Measurements from ENCODE around the gene ATP8A1.
"Not testable (repeated sequence)": the region's sequence is repeated elsewhere in the genome, so short reads cannot be mapped to it uniquely, and the experiment has no call there.

ATP8A1 gene

DNA sequence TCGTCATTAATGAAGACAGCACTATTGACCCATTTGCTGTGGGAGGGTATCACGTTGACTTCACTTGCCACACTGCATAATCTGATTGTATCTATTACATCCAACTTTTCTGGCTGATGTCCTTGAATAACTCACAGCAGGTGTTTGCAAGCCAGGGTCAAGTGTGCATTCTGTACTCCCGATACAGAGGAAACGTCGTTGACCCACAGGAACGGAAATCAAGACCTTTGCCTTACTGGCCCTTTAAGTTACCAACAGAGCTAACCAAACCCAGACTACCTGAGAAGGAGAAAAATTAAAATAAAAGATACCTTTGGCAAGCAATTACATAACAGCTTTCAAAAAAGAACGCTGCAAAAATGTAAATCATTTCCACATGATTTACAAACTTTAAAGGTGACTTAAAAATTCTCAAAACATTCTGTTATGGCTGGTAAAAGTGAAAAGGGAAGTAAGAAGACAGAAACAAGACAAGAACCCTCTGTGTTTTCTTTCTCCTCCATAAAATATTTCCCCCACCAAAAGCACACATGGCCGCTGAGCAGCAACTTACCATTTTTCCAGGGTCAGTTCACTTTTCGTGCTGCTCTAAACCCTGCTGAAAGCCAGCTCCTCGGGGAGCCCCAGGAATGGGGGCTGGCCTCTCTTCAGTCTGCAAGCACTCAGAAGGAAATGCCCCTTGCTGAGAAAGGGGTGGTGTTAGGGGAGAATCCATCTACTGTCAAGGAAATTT lies 266.1 kb downstream of the ATP8A1 start:
- Histone ChIP-seq H3K9me3 (ENCODE audit: low read length) (no peaks in the 10 kb centered on the region), H3K27me3 (ENCODE audit: insufficient read depth, low read length) (peaks cover 34% of the 10 kb centered on the region), H3K36me3 (ENCODE audit: insufficient read depth, low read length) (no peaks in the 10 kb centered on the region), H2AFZ (ENCODE audit: low read depth, low read length) (no peak overlapping the region), H3K4me3 (ENCODE audit: low read length) (no peak overlapping the region), H3K4me1 (ENCODE audit: insufficient read depth, low read length) (peaks cover 4% of the 10 kb centered on the region)

DNA sequence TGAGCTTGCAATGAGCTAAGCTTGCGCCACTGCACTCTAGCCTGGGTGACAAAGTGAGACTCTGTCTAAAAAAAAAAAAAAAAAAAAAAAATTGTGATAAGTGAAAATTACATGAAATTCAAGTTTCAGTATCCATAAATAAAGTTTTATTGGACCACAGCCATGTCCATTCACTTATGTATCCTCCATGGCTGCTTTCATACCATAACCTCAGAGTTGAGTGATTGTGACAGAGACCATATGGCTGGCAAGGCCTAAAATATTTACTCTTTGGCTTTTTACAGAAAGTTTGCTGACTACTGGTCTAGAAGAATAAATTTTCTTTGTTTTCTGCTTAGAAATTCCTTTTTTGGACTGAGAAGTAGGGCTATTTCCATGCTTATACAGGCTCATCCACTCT lies 271.4 kb downstream of the ATP8A1 start:
- H3K4me3 ChIP-seq (ENCODE audit: low read length), result no peak overlapping the region
- peaks cover 15% of the 10 kb centered on the region for H3K27me3 ChIP-seq (ENCODE audit: insufficient read depth, low read length)
- no peaks in the 10 kb centered on the region for H3K9me3 ChIP-seq (ENCODE audit: low read length)
- H3K4me1 ChIP-seq (ENCODE audit: insufficient read depth, low read length), result no peaks in the 10 kb centered on the region
- no peak overlapping the region for H2AFZ ChIP-seq (ENCODE audit: low read depth, low read length)
- H3K36me3 ChIP-seq (ENCODE audit: insufficient read depth, low read length), result no peaks in the 10 kb centered on the region

GRCh38 chr4:42381666-42382065 lies 275.2 kb downstream of the ATP8A1 start:
- no peak overlapping the region for H3K4me3 ChIP-seq (ENCODE audit: low read length)
- H2AFZ ChIP-seq (ENCODE audit: low read depth, low read length), result no peak overlapping the region
- H3K36me3 ChIP-seq (ENCODE audit: insufficient read depth, low read length), result no peaks in the 10 kb centered on the region
- H3K9me3 ChIP-seq (ENCODE audit: low read length), result no peaks in the 10 kb centered on the region
- H3K4me1 ChIP-seq (ENCODE audit: insufficient read depth, low read length), result no peaks in the 10 kb centered on the region
- peaks cover 7% of the 10 kb centered on the region for H3K27me3 ChIP-seq (ENCODE audit: insufficient read depth, low read length)

DNA sequence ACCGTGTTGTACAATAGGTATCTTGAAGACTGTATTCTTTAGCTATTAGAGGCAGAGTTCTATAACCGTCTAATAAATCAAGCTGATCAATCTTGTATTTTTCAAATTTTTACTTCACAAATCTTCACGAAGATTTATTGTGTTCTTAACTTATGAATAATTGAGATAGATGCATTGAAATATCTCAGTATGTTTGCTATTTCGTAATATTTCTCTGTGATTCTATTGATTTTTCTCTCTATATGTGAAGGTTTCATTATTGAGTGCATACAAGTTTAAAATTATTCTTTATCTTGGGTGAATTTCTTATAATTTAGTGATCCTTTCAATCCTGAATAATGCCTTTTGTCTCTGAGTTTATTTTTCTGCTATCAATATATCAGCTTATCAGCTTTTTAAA lies 279.4 kb downstream of the ATP8A1 start:
- Histone ChIP-seq H3K9me3 (ENCODE audit: low read length) (no peaks in the 10 kb centered on the region), H3K36me3 (ENCODE audit: insufficient read depth, low read length) (no peaks in the 10 kb centered on the region), H3K4me1 (ENCODE audit: insufficient read depth, low read length) (no peaks in the 10 kb centered on the region), H2AFZ (ENCODE audit: low read depth, low read length) (no peak overlapping the region), H3K4me3 (ENCODE audit: low read length) (no peak overlapping the region), H3K27me3 (ENCODE audit: insufficient read depth, low read length) (peaks cover 7% of the 10 kb centered on the region)

- not testable (repeated sequence) for H3K27me3 ChIP-seq (ENCODE audit: insufficient read depth, low read length); H3K36me3 ChIP-seq (ENCODE audit: insufficient read depth, low read length); H2AFZ ChIP-seq (ENCODE audit: low read depth, low read length); H3K4me1 ChIP-seq (ENCODE audit: insufficient read depth, low read length); H3K4me3 ChIP-seq (ENCODE audit: low read length); H3K9me3 ChIP-seq (ENCODE audit: low read length)
Measured at GRCh38 chr4:42372303-42372702, 284.6 kb downstream of the ATP8A1 start.

DNA sequence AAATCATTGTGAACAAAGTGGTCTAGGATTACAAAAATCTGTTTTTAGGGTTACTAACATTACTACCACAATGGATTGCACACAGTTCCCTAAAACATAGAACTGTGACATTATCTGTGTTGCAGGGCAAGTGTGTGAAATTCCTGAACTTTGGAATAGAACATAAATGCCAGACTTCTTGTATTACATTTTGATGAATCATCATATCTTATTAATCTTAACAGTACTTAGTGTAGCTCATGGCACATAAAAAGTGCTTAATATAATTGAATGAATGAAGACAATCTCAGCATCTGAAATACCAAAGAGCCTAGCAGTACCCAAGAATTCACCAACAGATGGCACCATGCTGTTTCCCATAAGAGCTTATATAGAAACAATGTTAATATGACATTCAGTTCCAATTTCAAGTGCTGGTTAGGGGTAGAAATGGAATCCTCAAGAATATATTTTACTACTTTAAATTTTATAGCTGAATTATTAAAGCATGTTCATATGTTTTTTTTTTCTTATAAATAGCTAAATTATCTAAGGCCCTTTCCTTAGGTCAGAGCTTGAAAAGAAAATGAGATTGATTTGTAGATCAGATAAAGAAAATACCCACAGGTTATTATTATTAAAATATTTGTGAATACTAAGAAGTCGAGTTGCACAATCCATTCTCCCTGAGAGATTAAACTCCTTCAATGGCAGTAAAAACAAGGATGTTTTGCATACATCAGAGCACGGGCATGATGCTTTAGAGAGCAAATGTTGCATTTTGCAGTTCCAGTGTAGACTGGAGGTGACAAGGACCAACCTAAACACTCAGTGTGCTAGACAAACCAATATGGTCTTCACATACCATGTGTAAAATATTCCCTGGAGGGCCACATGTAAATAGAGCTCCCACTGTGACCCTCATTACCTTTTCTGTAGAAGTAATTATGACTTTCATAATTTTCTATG lies 285.3 kb downstream of the ATP8A1 start:
- Histone ChIP-seq H3K36me3 (ENCODE audit: insufficient read depth, low read length) (no peaks in the 10 kb centered on the region), H3K4me1 (ENCODE audit: insufficient read depth, low read length) (no peaks in the 10 kb centered on the region), H3K4me3 (ENCODE audit: low read length) (no peak overlapping the region), H2AFZ (ENCODE audit: low read depth, low read length) (no peak overlapping the region), H3K9me3 (ENCODE audit: low read length) (no peaks in the 10 kb centered on the region), H3K27me3 (ENCODE audit: insufficient read depth, low read length) (no peaks in the 10 kb centered on the region)

DNA sequence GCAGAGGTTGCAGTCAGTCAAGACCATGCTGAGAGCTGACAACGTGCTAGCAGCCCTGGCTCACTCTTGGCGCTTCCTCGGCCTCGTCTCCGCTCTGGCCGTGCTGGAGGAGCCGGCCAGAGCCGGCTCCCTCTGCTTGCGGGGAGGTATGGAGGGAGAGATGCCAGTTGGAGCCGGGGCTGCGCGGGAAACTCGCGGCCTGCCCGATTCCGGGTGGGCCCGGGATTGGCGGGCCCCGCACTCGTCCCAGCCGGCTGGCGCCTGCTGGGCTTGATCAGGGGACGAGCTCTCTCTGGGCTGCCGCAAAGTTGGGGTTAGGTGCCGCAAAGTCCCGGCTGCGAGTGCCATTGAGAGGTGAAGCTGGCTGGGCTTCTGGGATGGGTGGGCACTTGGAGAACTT lies 287.4 kb downstream of the ATP8A1 start:
- H3K4me1 ChIP-seq (ENCODE audit: insufficient read depth, low read length), result no peaks in the 10 kb centered on the region
- H3K36me3 ChIP-seq (ENCODE audit: insufficient read depth, low read length), result no peaks in the 10 kb centered on the region
- no peak overlapping the region for H3K4me3 ChIP-seq (ENCODE audit: low read length)
- H3K27me3 ChIP-seq (ENCODE audit: insufficient read depth, low read length), result no peaks in the 10 kb centered on the region
- H3K9me3 ChIP-seq (ENCODE audit: low read length), result no peaks in the 10 kb centered on the region
- H2AFZ ChIP-seq (ENCODE audit: low read depth, low read length), result no peak overlapping the region

GRCh38 chr4:42366959-42367358 lies 289.9 kb downstream of the ATP8A1 start:
- Histone ChIP-seq H2AFZ (ENCODE audit: low read depth, low read length) (no peak overlapping the region), H3K36me3 (ENCODE audit: insufficient read depth, low read length) (no peaks in the 10 kb centered on the region), H3K4me1 (ENCODE audit: insufficient read depth, low read length) (no peaks in the 10 kb centered on the region), H3K27me3 (ENCODE audit: insufficient read depth, low read length) (no peaks in the 10 kb centered on the region), H3K4me3 (ENCODE audit: low read length) (no peak overlapping the region), H3K9me3 (ENCODE audit: low read length) (no peaks in the 10 kb centered on the region)

- H3K36me3 ChIP-seq (ENCODE audit: insufficient read depth, low read length), result no peaks in the 10 kb centered on the region
- peaks cover 2% of the 10 kb centered on the region for H3K27me3 ChIP-seq (ENCODE audit: insufficient read depth, low read length)
- H3K9me3 ChIP-seq (ENCODE audit: low read length), result no peaks in the 10 kb centered on the region
- H2AFZ ChIP-seq (ENCODE audit: low read depth, low read length), result no peak overlapping the region
- H3K4me3 ChIP-seq (ENCODE audit: low read length), result no peak overlapping the region
- no peaks in the 10 kb centered on the region for H3K4me1 ChIP-seq (ENCODE audit: insufficient read depth, low read length)
Measured at GRCh38 chr4:42364266-42365053, 292.4 kb downstream of the ATP8A1 start.

- Histone ChIP-seq H3K4me1 (ENCODE audit: insufficient read depth, low read length) (no peaks in the 10 kb centered on the region), H3K27me3 (ENCODE audit: insufficient read depth, low read length) (peaks cover 2% of the 10 kb centered on the region), H3K4me3 (ENCODE audit: low read length) (no peak overlapping the region), H2AFZ (ENCODE audit: low read depth, low read length) (no peak overlapping the region), H3K36me3 (ENCODE audit: insufficient read depth, low read length) (no peaks in the 10 kb centered on the region), H3K9me3 (ENCODE audit: low read length) (no peaks in the 10 kb centered on the region)
Measured at GRCh38 chr4:42363614-42364013, 293.3 kb downstream of the ATP8A1 start.

DNA sequence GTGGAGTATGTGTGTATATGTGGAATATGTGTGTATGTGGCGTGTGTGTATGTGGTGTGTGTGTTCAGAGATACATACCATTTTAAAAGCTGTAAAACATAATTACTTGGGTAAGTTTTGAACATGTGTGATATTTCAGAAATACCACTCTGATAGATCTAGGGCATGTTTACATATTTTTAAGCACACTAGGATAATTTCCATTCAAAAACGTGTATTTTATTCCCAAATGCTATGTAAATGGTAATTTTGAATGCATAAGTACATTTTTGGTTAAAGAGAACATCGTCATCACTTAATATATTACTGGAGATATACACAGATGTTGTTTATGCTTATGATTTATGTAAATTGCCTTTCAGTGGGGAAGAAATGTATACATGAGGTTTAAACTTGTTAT lies 294.3 kb downstream of the ATP8A1 start:
- no peaks in the 10 kb centered on the region for H3K4me1 ChIP-seq (ENCODE audit: insufficient read depth, low read length)
- H3K27me3 ChIP-seq (ENCODE audit: insufficient read depth, low read length), result peaks cover 2% of the 10 kb centered on the region
- no peaks in the 10 kb centered on the region for H3K9me3 ChIP-seq (ENCODE audit: low read length)
- no peak overlapping the region for H3K4me3 ChIP-seq (ENCODE audit: low read length)
- H3K36me3 ChIP-seq (ENCODE audit: insufficient read depth, low read length), result no peaks in the 10 kb centered on the region
- no peak overlapping the region for H2AFZ ChIP-seq (ENCODE audit: low read depth, low read length)

DNA sequence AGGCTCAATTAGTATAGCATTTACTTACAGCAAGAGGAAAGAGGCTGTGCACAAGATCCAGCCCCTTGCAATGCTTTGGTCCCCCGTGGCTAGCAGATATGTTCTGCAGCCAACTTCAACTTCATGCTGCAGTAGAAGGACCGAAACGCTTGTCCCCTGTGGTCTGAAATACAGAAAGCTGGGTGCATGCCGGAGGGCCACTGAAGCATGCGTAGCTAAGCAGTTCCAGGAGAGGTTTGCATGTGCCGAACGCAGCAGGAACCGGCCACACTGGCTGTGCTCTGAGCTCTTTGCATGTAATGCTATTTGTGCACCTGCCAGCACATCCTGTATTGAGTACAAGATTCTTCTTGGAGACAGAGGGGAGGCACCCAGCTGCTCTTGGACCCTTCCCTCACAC lies 295.4 kb downstream of the ATP8A1 start:
- Histone ChIP-seq H2AFZ (ENCODE audit: low read depth, low read length) (no peak overlapping the region), H3K4me3 (ENCODE audit: low read length) (no peak overlapping the region), H3K4me1 (ENCODE audit: insufficient read depth, low read length) (no peaks in the 10 kb centered on the region), H3K9me3 (ENCODE audit: low read length) (no peaks in the 10 kb centered on the region), H3K27me3 (ENCODE audit: insufficient read depth, low read length) (peaks cover 2% of the 10 kb centered on the region), H3K36me3 (ENCODE audit: insufficient read depth, low read length) (no peaks in the 10 kb centered on the region)

GRCh38 chr4:42360256-42360669 lies 296.6 kb downstream of the ATP8A1 start:
- Histone ChIP-seq H3K4me3 (ENCODE audit: low read length) (no peak overlapping the region), H3K36me3 (ENCODE audit: insufficient read depth, low read length) (no peaks in the 10 kb centered on the region), H2AFZ (ENCODE audit: low read depth, low read length) (no peak overlapping the region), H3K27me3 (ENCODE audit: insufficient read depth, low read length) (peaks cover 2% of the 10 kb centered on the region), H3K9me3 (ENCODE audit: low read length) (no peaks in the 10 kb centered on the region), H3K4me1 (ENCODE audit: insufficient read depth, low read length) (no peaks in the 10 kb centered on the region)

All from neuron (in vitro differentiated cells).